DMS153 (cell line): ENCODE results near the gene CAMK1D.

Experiments used
- DNase-seq: peaks from one replicate; lab custom pipeline; 2025; lab: John Stamatoyannopoulos, UW

CAMK1D gene

DNA sequence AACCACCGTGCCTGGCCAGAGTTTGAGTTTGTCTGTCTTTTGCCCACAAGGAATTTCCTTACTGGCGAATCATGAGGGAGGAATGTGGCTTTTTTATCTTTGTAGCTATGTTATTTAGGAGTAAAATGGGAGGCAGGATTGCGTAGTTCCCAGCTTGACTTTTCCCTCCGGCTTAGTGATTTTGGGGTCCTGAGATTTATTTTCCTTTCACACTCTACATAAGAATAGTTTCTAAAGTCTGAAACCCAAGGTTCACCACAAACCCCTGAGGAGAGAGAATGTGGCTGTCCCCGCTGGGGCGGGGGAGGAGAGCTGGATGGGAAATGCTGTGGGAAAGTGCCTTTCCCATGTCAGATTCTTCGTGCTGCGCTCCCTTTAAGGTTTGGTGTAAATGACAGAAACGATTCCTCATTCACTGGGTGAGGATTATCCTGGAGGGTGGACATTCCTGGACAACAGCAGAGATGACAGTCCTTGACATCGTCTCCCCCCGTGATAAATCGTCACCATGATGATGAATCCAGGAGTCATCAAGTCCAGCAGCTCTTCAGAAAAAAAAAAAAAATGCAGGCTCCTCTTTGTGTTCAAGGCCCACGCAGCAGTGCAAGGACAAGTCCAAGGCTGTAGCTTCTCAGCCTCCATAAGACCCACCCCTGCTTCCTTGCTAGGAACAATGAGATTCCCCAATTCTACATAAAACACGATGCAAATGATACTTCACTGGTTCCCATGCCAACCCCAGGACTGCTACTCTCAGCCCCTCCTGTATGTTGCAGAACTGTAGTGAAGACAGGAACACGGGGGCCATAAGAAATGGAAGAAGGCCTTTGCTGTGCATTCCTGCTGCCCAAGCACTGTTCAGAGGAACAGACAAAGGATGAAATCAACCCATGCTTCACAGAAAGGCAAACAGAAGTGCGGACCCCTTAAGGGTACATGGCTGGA lies 419.1 kb downstream of the CAMK1D start:
- DNase-seq = no peak

DNA sequence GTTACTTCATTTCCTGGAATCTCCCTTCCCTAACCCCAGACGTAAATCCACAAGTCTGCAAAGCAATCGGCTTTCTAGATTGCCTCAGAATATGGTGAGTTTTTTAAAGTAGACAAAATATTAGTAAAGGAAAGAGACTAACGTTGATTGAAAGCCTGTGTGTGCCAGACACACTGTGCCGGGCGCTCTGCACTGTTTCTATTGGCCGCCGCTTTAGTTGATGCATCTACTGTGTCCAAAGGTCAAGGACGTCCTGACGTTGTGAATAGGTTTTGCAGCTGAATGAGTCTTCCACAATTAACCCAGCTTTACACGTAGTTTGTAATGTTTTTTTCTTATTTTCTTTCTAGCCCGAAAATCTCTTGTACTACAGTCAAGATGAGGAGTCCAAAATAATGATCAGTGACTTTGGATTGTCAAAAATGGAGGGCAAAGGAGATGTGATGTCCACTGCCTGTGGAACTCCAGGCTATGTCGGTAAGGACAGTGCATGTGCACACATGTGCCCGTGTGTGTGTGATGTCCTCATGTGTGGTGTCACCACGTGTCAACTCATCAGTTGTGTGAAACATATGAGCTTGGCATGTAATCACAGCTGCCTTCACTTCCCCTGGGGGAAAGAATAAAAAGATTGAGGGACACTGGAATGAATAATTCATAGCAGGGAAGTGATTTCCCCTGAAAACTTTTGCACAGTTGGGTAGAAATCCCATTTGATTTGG lies 420.1 kb downstream of the CAMK1D start:
- no peak for DNase-seq

DNA sequence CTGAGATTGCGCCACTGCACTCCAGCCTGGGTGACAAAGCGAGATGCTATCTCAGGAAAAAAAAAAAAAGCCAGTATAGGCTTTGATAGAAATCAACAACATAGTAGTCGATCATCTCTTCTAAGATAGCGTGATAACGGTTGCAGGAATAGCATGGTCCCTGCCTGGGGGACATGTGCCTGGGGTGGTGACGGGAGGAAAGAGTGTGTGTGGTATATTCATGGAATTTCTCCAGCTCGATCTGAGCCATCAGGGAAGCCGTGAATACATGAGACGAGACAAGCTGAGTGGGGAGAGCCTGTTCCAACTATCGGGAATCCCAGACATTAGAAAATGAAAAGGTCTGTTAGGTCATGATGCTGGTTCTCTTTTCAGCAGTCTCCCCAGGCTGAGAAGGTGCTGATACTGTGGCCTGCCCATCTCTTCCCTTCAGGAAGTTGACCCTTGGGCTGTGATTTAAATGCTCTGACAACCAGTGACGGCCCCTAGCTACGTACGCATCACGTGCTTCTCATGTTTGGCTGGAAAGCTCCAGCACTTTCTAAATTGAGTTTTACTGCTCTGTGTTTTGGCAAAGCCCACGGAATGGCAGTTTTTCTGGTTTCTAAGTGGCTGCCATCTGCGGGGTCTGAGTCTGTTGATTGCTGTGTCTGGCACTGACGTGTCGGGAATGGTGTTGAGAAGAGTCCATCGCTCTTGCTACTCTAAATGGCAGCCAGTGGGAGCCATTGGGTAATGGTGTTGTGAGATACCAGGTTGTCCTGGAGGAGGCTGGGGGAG lies 422.8 kb downstream of the CAMK1D start:
- DNase-seq = no peak

DNA sequence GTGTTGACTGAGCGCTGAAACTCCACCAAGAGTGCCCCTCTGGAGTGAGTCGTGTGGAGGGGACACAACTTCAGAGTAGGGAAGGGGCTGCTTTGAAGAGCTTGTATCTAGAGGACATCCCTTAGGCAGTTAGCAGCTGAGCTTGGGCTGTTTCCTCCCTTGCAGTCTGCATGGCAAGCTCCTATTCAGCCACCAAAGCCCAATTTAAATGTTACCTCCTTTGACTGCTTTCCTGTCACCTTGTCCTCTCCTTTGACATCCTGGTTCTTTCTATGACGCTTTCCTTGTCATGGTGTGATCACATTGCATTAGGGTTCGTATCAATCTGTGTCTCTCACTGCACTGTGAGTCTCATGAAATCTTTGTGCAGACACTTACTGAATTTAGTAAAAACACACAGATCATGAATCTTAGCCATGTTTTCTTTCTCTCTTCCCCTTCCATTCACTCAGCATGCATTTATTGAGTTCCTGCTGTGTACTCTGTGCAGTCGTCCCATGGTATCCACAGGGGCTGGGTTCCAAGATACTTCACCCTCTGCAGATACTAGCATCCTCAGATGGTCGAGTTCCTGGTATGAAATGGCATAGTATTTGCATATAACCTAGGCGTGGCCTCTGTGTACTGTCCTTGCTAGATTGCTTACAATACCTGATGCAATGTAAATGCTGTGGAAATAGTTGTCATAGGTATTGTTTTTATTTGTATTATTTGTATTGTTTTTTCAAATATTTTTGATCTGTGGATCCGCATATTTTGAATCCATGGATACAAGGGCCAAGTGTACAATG lies 423.6 kb downstream of the CAMK1D start:
- DNase-seq = no peak

DNA sequence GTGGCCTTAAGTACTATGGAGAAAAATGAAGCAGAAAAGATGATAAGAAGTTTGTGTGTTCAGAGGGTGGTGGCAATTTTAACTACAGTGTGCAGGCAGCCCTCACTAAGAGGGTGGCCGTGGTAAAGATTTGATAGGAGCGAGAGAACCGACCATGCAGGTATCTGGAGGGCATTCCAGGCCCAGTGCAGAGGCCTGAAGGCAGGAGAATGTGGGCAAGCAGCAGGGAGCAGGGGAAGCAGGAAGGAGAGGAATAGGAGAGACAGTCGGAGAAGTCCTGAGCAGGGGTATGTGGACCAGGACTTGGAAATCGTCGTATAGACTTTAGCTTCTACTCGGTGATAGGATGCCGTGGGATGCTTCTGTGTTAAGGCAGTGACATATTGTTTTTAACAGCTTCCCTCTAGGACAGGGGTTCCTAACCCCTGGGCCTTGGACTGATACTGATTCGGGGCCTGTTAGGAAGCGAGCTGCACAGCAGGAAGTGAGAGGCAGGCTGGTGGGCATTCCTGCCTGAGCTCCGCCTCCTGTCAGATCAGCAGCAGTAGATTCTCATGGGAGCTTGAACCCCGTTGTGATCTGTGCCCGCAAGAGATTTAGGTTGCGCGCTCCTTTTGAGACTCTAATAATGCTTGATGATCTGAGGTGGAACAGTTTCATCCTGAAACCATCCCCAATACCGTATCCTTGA lies 425.0 kb downstream of the CAMK1D start:
- DNase-seq = no peak

DNA sequence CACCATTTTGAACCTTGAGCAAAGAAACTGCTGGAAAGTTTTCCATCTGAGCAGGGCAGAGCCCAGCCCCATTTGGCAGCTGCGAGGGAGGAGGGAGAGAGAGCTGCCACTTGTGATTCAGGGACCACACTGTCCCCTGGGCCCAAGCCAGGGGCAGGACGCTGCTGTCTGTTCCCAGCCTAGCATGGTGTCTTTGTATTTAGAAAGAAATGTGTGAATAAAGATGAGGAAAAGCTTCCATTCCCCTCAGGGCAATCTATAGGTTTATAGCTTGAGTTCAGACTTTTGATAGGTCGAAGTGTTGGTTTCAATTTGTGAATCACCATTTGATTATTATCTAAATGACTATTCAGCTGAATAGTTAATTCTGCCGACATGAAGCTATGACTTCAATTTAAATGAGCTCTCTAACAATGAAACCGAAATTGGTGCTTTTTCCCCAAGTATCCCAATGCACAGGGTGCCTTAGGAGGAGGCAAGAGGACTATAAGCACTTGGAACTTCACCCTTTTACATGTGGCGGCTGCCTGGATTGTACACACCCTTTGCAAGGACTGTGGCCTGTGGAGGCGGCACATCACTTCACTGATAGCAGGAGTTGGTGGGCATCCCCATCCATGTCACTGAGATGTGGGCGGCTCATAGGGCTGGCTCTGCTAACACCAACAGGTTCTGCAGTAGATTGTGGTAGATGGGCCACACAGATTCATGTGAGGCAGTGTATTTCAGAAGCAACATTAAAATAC lies 428.7 kb downstream of the CAMK1D start:
- no peak for DNase-seq

DNA sequence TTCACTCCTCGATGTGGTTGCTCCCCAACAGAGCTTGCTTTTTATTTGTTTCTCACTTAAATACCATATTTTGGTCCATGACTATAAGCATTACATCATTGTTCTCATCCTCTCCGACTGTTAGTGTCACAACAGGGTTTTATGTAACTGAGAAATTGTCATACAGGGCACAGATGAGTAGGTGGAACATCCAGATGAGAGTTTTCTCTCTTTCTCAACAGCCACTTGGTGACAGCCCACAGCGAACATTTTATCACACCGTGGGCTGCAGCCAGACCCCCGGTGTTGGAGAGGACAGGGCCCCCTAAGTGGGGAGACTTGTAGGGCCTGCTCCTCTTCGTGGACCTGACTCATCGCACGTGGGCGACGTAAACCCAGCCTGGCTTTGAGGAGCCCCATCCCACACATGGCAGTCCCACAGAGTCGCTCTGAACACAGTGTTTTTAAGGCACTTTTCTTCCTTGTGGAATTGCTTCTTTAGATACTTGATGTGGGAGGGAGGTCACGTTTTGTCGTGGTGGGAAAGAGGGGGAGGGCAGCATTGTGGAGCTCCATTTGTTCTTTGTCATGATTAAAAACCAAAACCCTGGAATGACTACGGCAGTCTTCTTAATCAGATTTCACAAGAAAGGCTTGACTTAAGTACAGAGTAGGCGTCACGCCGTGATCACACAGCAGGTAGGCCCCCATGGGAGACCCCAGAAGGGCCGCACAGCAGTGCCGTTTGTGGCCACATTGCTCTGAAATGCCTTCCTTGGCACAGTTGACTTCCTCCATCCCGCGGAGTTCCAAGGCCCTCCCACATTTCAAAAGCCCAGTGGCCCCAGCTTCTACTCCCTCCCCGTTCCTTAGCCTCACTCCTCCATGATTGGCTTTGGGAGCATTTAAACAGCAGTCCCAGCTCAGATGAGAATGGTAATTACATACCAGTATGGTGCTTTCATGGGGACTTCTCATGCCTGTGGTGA lies 431.6 kb downstream of the CAMK1D start:
- DNase-seq = no peak

DNA sequence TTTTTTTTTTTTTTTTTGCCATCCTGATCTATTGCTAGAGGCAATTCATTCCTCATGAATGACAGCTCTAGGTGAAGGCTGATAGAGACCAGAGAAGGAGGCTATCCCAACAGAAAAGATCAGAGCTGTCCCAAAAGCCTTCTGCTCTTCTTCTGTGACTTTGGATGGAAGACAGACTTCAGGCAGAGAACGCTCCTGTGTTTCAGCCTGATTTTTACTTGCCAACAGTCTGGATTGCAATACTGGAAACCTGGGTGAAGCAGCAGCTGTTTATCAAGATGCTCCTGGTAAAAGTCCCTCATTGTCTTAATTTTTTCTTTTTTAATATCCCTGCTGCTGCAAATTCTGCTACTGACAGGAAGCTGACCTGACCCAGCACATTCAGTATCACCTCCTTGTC lies 432.6 kb downstream of the CAMK1D start:
- no peak for DNase-seq

DNA sequence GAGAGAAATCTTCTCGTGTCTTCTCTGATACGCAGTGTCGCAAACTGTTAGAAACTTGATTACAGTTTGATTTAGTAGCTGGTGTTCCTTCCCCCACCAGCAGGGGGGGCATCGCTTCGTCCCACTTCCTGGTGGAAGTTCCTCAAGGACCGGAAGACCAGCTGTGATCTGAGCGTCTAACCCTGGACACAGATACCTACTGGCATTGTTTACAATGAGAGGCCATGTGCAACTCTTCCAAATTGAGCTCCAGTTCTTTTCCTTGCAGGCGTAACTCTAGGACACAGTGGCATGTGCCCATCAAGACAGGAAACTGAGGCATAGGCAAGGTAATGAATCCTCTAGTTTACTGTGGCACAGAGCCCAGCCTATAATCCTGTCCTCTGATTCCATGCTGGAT lies 433.2 kb downstream of the CAMK1D start:
- DNase-seq = no peak

DNA sequence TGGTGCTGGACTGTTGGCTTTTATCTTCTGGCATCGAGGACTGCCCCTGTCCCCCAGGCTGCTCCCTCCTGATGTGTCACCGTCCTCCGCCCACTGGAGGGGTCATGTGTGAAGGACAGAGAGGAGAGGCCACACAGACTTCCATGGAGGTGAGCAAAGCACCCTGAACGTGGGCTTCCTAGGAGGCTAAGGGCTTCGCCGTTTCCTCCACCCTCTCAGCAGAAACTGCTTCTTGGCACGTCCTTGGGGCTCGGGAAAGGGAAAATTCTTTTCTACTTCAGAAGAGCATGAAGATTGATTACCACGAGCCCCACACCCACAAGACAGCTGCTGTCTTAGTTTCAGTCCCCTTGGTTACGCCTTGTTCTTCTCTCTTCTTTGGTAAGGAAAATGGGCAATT lies 433.9 kb downstream of the CAMK1D start:
- no peak for DNase-seq

DNA sequence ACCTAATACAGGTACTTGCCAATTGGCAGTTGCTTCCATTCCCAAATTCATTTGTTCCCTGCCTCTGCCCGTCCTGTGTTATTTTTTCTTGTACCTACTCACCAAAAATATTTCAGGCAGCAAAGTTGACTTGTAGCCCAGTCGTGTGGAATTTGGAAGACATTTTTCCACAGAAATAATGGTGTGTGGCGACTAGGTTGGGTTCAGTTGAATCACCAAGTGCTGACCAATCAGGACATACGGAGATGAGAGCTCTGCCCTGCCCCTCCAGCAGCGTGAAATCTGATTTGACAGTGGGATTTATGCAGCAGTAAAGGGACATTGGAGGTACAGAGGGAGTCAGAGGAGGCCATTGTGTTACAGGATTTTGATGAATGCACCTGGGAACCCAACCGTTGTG lies 435.3 kb downstream of the CAMK1D start:
- no peak for DNase-seq

DNA sequence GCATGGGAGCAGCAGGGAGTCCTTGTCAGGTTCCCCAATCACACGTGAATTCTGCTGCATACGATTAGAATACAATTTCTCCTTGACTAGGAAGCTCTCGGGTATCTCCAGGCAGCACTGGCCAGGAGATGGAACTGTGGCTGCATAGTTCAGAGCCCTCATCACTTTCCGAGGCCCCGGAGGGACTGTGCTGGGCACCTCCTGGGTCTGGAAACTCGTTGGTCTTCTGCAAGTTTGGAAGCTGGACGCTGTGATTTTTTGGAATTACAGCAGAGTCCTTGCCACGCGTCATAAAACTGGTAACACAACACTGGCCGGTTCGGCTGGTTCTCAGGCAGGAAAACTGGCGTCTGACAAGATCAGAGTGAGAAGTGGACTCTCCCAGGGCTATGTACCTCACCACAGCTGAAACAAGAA lies 436.1 kb downstream of the CAMK1D start:
- DNase-seq = no peak

DNA sequence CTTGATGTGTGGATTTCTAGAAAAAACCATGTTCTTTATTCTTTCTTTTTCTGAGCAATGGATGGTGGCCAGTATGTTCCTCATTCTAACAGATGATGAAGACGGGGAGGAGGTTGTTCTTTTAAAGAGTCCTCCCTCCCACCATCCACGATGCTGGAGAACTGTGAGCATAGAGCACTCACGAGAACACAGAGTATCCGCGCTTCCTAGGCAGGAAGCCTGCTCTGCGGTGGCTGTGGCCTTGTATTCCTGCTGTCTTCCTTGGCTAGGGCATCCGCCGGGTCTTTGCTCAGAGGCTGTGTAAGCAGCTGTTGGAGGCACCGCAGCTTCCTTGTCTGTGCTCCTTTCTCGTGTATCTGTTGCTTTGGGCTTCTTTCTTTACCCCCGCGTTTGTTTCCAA lies 437.9 kb downstream of the CAMK1D start:
- no peak for DNase-seq

DNA sequence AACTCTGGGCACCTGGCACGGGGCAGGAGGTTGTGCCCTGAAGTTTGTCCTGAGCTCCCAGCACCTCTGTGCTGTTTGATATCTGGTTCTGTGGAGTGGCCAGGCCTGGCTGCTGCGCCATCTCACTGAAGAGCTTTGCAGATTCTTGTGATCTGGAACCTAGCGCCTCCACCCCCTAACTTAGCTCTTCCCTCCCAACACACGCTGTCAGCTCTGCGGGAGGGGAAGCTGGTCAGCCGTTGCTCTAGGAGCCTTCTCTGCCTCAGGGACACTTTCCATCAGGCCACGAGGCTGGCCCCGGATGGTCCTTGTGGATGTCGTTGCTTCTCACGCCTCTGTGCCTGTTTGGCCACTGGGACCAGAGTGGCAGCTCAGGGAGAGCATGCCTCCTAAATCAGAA lies 438.9 kb downstream of the CAMK1D start:
- no peak for DNase-seq

DNA sequence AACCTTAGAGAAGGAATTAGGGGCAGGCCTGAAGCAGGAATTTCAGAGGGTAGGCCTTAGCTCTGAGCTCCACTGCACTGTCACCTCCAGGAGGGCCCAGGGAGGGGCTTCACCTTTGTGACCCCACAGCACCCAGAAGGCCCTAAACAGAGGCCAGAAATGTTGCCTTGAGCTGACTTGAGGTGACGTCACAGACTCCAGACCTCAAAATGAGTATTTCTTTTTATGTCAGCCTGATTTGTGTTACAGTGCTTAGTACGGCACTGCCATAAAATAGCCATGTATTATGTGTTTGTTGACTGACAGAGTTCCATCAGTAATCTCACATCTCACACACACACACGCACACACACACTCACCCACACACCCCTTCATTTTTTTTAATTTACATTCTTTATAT lies 440.9 kb downstream of the CAMK1D start:
- DNase-seq = no peak

DNA sequence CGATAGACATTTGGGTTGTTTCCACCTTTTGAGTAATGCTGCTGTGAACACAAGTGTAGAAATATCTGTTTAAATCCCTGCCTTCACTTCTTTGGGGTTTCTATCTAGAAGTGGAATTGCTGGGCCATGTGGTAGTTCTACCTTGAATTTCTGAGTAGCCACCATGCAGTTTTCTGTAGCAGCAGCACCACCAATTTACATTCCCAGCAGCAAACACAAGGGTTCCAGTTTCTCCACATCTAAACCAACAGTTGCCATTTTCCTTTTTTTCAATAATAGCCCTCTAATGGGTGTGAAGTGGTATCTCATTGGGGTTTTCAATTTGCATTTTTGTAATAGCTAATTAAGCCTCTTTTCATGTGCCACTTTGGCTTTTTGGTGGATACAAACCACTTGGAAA lies 442.4 kb downstream of the CAMK1D start:
- no peak for DNase-seq

DNA sequence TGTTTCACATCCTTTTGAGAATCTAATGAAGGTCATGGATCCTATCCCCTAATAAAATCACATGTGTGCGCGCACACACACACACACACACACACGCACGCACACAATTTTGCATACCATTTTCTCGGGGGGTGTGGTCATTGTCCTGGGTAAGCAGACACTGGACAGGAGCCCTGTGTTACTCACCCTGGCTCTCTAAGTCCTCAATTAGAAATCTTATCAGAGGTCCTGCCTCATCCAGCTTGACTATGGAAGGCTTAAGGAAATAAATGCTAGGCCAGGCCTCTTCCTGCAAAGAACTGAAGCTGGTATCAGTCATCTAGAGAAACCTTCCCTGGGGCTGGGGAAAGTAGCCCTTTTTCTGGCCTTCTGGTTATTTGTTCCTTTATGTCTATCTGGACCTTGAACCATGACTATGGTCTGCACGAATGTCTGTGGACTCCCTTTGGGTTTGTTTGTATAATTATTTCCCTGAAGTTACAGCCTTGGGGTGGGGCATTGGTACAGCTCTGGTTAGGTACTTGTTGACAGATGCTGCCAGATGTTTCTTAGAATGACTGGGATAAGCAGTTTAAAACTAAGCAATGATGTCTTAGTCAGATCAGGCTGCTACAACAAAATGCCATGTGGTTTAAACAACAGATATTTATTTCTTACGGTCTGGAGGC lies 443.7 kb downstream of the CAMK1D start:
- DNase-seq = no peak

DNA sequence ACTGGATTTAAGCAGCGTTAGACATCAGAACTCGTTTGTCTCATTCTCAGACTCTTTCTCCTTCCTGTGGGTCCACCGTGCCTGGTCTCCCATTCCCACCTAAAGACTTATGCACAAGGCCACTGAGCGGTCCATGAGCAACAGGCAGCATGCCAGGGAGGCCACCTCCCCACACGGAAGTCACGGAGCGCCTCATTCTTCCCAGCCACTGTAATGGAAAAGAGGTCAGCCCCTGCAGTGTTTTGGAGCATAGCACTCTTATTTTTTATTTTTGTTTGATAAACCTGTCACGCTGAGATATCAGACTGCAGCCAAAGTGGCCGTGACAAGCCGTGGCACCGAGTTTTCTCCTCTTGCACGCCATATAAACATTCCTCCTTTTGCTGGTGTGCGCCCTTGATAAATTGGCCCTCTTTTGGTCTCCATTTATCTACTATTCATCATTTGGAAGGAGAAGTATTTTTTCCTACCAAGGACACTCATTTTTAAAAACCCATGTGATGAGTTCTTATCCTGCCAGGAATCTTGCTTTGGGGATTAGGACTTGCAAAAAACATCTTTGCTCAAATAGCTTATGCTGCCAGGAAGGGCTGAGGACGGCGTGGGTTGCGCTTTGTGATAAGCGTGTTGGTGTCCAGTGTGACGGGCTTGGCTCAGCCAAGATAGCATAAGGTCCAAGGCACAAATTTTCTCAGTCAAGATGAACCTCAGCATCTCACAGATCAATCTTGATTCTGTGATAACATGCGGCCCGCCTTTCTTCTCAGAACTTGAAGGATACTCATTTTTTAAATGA lies 446.2 kb downstream of the CAMK1D start:
- DNase-seq = no peak
